HG03097 (cell line): ENCODE measurements around the gene RCAN3.

Experiments
- ATAC-seq: cut with Tn5 transposase; IDR thresholded peaks from one replicate; pipeline ENCODE4 v1.9.1; 2021; ENCODE audit not compliant: unreplicated experiment, low FRiP score

Gene RCAN3

DNA sequence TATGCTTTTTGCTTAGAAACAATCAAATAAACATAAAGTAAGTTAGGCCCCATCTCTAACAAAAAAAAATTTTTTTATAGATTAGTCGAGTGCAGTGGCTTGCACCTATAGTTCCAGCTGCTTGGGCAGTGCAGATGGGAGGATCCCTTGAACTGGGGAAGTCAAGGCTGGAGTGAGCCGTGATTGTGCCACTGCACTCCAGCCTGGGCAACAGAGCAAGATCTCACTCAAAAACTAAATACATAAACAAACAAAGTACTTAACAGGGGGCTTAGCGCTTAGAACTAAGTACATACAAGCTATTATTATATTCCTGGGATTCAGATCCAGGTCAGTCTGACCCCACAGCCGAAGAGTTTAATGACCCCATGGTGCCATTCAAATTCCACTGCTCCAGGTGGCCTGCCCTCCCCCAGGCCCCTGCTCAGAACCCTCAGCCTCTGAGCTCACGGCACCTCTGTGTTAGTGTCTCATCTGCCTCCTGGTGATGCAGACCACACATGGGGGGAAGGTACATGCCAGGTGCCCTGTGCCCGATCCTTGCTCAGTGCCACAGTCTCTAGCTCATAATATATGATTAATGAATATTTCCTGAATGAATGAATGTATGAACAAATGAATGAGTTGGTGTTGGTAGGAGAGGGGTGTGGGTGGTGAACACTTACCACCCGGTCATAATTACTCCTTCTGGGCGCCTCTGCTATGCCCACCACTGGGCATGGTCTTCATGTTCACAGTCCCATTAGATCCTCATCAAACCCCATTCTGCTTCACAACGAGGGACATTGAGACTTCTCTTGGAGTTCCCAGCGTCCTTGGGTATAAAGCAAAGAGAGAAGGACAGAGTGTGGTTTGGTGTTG is 67.9 kb downstream of the RCAN3 start:
- ATAC-seq = no peak

DNA sequence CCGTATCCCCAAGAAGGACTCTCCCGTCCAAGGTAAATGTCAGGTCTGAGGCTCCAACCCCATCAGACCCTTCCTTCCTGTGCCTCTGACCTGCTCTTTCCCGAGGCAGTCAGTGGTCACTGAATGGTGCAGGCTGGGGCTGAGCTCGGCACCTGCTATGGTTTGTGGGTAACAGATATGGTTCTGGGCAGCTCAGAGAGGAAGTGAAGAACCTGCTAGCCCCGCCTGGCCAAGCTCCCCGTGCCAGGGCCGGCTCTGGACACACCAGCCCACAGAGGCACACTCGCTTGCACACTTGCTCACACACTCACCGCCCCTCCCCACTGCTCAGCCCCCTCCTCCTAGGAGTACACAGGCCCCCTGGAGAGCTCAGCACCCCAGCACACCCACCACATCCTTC is 69.7 kb downstream of the RCAN3 start:
- ATAC-seq = no peak

DNA sequence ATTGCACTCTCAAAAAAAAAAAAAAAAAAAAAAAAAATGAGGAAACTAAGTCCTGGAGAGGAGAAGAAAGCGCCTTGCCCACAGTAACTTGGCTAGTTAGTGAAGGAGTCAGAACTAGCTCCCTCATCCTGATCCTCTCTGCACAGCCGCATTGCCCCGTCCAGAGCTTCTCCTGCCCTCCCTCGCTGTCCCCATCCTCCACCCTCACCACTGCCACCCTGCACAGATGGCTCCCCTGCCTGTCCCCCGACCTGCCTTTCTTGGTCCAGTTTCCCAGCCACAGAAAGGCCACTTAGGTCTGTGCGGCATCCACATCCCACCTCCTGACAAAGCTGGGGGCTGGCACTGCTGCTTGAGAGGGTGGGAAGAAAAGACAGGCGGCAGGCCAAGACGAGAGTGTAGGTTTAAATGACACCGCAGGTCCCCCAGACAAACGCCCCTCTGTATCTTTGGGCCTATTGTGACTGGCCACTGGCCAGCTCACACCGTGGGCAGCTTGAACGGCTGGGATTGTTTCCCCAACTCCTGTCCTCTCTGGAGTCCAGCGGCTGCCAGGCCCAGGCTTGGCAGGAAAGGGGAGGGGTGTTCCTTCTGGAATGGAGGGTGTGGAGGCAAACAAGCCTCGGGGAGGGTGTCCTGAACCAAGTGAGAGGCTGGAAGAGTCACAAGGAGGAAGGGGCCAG is 73.4 kb downstream of the RCAN3 start:
- no peak for ATAC-seq

DNA sequence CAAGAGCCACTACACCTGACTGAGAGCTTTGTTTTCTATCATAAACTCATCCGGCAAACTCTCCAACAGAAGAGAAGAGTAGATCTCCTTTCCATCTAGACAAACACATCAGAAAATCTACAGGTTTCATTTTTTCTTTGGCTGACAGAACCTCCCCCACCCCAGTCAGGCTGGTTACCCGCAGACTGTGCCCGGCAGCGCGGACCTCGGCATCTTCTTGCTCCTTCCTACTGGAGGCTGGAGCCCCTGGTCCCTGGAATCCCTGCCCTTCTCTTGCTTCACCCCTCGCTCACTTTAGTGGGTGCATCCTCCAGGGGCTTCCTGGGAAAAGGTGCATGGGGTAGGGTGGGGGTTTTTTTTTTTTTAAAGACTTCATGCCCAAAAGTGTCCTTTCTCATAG is 76.2 kb downstream of the RCAN3 start:
- no peak for ATAC-seq

DNA sequence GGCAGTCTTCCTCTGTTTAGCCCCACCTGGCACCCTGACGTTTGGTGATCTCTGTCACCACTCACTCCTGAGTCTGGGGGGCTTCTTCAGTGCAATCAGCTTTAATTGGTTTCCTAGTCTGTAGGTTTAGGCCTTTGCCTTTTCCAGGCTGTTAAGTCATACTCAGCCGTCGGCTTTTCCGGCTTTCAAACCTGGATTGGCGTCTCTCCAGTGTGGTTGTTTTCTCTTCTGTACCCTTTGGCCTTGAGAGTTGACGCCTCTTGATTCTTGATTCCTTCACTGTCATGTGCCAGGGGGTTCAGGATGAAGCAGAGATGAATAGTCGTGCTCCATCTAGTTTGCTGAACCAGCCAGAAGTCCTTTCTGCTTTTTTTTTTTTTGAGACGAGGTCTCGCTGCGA is 78.1 kb downstream of the RCAN3 start:
- ATAC-seq = no peak

DNA sequence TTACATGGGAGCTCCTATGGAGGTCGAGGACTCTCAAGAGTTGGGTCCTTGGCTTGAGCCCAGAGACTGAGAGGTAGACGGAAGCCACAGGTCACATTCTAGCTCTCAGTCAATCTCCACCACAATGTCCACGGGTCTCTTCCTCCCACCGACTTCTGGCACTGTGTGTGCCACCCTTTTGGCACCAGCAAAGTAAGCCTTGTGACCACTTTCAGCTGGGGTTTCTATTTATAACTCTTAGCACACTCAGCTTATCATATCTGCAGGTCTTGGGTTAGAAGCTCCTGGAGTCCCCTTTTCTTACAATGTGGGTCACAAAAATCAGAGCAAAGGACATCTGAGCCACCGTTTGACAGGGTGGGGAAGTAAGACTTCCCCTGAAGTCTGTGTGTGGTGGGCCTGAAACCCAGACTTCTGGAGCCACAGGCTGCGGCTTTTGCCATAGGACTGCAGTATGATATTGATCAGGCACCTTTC is 81.6 kb downstream of the RCAN3 start:
- no peak for ATAC-seq

DNA sequence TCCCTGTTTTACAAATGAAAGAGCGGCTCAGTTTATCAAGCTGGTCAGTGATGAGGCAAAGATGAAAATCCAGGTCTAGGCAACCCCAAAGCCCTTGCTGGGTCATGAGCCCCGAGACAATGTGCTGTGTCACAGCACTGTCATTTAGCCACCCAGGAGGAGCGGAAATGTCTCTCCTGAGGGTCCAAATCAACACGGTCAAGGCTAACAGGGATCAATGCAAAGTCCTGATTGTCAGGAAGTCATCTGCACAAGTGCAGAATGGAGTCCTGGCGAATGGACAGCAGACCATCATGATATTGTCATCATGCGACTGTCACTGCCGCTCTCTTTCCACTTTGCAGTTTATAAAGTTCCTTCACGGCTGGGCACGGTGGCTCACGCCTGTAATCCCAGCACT is 83.5 kb downstream of the RCAN3 start:
- ATAC-seq = no peak

DNA sequence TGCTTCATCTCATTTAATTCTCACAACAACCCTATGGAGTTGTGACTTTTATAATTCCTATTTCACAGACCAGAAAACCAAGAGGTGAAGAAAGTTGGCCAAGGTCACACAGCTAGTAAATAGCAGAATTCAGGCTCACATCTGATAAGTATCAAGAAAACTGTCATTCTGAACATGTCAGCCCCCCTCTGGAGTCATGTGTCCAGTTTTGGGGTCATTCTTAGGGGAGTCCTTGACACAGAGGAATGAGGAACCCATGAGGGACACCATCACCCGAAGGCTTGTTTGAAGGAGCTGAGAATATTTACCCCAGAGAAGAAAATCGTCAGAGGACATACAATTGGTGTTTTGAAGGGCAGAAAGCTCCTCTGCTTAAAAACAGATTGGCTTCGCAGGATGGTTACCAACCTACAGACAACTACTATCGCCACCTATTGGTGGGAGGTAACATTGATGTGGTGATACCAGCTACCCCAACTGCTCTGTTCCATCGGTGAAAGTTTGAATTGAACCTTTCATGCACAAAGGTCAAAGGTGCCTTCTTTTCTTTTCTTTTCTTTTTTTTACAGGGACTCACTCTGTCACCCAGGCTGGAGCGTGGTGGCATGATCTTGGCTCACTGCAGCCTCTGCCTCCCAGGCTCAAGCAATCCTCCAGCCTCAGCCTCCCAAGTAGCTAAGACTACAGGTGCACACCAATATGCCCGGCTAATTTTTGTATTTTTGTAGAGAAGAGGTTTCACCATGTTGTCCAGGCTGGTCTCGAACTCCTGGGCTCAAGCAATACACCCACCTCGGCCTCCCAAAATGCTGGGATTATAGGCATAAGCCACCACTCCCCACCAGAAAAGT is 84.6 kb downstream of the RCAN3 start:
- no peak for ATAC-seq

DNA sequence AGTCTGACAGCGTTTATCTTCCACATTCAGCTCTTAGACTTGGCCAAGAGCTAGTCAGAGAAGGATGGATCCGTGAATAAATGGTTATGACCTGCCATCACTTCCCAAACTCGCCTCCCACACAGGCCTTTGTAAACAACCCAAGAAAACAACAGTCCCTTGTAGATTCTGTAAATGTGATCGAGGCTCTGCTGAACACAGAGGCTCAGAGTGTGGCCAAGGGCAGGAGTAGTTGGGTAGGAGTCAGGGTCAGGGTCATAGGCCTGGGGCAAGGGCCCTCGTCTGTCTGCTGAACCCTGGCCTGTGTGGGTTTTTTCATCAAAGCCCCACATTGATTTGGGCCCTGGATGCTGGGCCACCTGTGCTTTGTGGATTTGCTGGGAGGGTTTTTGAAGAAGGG is 85.9 kb downstream of the RCAN3 start:
- no peak for ATAC-seq

DNA sequence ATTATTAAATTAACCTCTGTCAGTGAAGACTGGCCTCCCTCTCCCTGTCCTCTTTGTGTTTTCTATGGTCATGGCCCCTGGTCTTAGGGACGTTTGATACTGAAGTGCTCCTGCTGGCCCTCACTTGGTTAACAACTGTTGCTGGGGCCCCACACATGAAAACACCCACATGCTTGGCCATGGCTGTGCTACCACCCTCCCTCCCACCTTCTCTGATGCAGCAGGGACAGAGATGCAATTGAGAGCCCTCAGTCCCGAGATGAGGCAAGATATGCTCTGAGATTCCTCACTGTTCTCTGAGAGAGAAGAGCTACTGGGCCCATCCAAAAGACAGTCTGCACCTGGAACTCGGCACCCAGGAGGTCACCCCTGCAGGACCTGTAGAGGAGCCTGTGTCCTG is 86.6 kb downstream of the RCAN3 start:
- ATAC-seq = no peak
